Activated T-helper 17 cell treated with anti-CD3 and anti-CD28 coated beads, Interleukin-2, amount 50 U/mL, for 72 hours (primary cell): ENCODE measurements around the gene AP2A1. TPM values are rescaled to one million over a fixed set of nuclear protein-coding genes. Genes with fewer than 3 reads are reported as not detected.
A peak's percentile ranks its signal among the peaks of the same experiment; 100 is the strongest.
"Not testable (repeated sequence)": the region's sequence is repeated elsewhere in the genome, so short reads cannot be mapped to it uniquely, and the experiment has no call there.

Experiments used
- ATAC-seq: fragments of 150-1000 bp; cut with Tn5 transposase; replicated peaks from 2 replicates; pipeline ENCODE4 v1.10.0; 2021; ENCODE audit warnings: mild to moderate bottlenecking, moderate library complexity
- H3K27ac Mint-ChIP-seq: one replicate; pipeline ENCODE4 v1.8.0; 2022; ENCODE audit warnings: mixed read lengths
- H3K27me3 Mint-ChIP-seq: one replicate; pipeline ENCODE4 v1.8.0; 2022; ENCODE audit warnings: mixed read lengths
- H3K36me3 Mint-ChIP-seq: one replicate; pipeline ENCODE4 v1.8.0; 2022; ENCODE audit warnings: low read depth, mild to moderate bottlenecking, mixed read lengths
- H3K4me1 Mint-ChIP-seq: one replicate; pipeline ENCODE4 v1.8.0; 2022; ENCODE audit warnings: mixed read lengths
- H3K4me3 Mint-ChIP-seq: one replicate; pipeline ENCODE4 v1.8.0; 2022; ENCODE audit warnings: mild to moderate bottlenecking, mixed read lengths
- H3K9me3 Mint-ChIP-seq: one replicate; pipeline ENCODE4 v1.8.0; 2022; ENCODE audit warnings: mixed read lengths
- total RNA-seq, 2 donors: library from RNA; stranded (reverse); gene quantifications; one replicate each; pipeline ENCODE4 v1.2.3, GENCODE V29; 2022

The AP2A1 gene
- total RNA-seq: 10 to 100 TPM; 77.5 to 87.0 TPM

DNA sequence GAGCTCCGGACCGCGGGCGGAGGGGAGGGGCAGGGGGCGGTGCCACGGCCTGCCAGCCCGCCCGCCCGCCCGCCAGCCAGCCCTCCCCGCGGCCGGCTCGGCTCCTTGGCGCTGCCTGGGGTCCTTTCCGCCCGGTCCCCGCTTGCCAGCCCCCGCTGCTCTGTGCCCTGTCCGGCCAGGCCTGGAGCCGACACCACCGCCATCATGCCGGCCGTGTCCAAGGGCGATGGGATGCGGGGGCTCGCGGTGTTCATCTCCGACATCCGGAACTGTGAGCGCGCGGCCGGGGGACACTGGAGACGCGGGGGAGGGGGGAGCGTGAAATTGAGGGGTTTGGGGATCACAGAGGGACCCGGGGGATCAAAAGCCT, at the start of gene AP2A1:
AP2A1 (plus strand) TSS at position 72 of the 370 bp plus-strand sequence; CDS start at position 205, 133 bp downstream.
- Mint-ChIP-seq H3K36me3 (peaks cover 13% of the 10 kb centered on the region), H3K27ac (peak within 1 kb of the TSS; percentile 83), H3K4me1 (peaks cover 18% of the 10 kb centered on the region), H3K9me3 (no peaks in the 10 kb centered on the region), H3K4me3 (peak within 1 kb of the TSS; percentile 89), H3K27me3 (no peaks in the 10 kb centered on the region)
- peak; percentile 0 for ATAC-seq

DNA sequence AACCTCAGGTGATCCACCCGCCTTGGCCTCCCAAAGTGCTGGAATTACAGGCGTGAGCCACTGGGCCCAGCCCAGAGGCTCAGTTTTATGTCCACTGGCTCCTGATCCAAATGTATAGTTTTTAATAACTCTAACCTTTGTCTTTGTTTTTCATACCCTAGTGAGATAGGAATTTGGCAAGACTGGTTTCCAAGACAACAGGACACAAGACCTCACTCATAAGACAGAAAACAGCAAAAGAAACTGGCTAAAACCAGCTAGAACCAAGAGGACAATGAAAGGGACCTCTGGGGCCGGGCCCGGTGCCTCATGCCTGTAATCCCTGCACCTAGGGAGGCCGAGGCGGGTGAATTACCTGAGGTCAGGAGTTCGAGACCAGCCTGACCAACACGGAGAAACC, 48.3 kb upstream of the AP2A1 start:
- H3K27ac Mint-ChIP-seq: no peak overlapping the region
- no peaks in the 10 kb centered on the region for H3K9me3 Mint-ChIP-seq
- H3K4me3 Mint-ChIP-seq: no peak overlapping the region
- ATAC-seq: no peak
- no peaks in the 10 kb centered on the region for H3K27me3 Mint-ChIP-seq
- no peaks in the 10 kb centered on the region for H3K36me3 Mint-ChIP-seq
- no peaks in the 10 kb centered on the region for H3K4me1 Mint-ChIP-seq

DNA sequence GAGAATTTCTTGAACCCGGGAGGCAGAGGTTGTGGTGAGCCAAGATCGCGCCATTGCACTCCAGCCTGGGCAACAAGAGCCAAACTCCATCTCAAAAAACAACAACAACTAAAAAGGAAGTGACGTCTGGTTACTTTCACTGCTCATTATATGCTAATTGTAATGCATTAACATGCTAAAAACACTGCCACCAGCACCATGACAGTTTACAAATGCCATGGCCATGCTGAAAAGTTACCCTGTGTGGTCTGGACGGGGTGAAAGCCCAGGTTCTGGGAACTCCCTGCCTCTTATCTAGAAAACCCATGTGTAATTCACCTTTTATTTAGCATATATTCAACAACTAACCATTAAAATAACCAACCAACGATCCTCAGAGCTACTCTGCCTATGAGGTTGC, 47.8 kb upstream of the AP2A1 start:
- Mint-ChIP-seq H3K27me3 (no peaks in the 10 kb centered on the region), H3K4me3 (no peak overlapping the region), H3K27ac (no peak overlapping the region), H3K36me3 (no peaks in the 10 kb centered on the region), H3K9me3 (no peaks in the 10 kb centered on the region), H3K4me1 (no peaks in the 10 kb centered on the region)
- ATAC-seq: no peak

DNA sequence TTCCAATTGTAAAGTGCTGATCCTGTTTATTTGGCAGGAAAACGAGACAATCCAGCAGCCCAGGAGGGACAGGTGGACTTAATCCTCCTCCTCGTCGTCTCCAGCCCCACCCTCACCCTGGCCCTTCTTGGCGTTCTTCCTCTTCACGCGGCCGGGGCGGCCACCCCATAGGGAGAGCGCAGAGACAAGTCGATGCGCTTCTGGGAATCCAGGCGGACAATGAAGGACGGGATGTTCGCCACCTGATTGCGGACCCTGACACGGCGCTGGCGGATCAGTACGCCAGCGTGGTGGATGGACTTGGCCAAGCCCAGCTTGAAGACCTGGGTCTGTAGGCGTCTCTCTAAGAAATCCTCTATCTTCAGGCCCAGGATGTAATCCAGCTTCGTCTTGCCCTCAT, 47.4 kb upstream of the AP2A1 start:
- not testable (repeated sequence) for H3K36me3 Mint-ChIP-seq, H3K27ac Mint-ChIP-seq, H3K4me3 Mint-ChIP-seq, H3K4me1 Mint-ChIP-seq, H3K9me3 Mint-ChIP-seq, ATAC-seq, H3K27me3 Mint-ChIP-seq

DNA sequence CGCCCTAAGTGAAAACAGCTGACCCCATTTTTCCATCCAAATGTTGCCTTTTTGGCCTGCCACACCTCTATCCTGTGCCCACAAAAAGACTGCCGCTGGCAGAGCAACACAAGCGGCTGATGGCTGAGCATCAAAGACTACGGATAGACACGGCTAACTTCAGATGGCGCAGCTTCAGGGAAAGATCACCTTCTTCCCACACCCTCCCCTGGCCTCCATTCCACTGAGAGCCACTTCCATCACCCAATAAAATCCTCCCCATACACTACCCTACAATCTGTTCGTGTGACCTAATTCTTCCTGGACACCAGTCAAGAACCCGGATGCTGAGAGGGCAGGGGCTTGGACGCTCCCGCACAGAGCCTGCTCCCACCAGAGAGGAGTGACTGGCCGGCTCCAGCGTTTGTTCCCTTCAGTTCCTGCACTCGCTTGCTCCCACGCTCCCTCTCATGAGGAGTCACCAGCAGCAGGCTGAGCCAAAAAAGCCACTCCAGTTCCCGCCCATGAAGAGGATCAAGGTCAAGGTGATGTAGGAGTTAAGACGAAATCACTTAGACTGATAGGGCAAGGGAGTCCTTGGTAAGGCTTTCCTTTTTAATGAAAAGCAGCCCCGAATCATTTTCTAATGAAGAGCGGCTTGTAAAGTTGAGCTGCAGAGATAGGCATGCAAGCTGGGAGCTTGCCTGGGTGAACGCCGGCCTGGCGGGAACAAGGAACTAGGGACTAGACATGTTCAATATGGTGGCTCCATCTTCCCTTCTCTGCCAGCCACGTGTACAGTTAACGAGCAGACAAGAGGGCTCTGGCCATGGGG, 39.4 kb upstream of the AP2A1 start:
- Mint-ChIP-seq H3K4me3 (no peak overlapping the region), H3K36me3 (no peaks in the 10 kb centered on the region), H3K4me1 (no peaks in the 10 kb centered on the region), H3K9me3 (no peaks in the 10 kb centered on the region), H3K27me3 (peaks cover 3% of the 10 kb centered on the region), H3K27ac (no peak overlapping the region)
- ATAC-seq: no peak

DNA sequence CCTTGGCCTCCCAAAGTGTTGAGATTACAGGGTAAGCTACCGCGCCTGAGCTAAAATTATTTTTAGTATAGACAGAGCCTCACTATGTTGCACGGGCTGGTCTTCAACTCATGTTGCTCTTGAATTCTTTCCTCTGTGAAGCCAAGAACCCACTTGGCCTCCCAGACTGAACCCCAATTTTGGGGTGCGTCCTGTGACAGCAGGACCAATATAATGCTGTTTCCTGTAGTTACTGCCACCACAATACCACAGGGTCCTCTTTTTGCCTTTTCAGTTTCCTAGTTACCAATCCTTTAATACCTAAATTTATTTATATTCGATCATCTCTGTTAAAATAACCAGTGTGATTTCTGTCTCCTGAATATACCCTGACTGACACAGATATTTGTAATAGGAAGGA, 36.6 kb upstream of the AP2A1 start:
- no peak for ATAC-seq
- Mint-ChIP-seq H3K4me3 (no peak overlapping the region), H3K27me3 (peaks cover 3% of the 10 kb centered on the region), H3K27ac (no peak overlapping the region), H3K36me3 (no peaks in the 10 kb centered on the region), H3K9me3 (no peaks in the 10 kb centered on the region), H3K4me1 (no peaks in the 10 kb centered on the region)

DNA sequence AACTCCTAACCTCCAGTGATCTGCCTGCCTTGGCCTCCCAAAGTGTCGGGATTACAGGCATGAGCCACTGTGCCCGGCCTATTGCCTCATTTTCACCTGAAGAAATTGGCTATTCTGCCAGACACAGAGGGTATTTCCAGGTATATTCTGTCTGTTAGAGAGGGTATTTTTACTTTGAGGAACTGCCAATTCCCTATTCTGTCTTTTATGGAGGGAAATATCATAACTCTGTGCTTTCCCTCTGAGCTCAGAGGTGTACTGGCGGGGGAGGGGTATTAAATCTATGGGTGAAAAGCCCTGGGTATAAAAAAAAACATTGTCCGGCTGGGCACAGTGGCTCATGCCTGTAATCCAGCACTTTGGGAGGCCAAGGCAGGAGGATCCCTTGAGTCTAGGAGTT, 28.5 kb upstream of the AP2A1 start:
- no peaks in the 10 kb centered on the region for H3K4me1 Mint-ChIP-seq

DNA sequence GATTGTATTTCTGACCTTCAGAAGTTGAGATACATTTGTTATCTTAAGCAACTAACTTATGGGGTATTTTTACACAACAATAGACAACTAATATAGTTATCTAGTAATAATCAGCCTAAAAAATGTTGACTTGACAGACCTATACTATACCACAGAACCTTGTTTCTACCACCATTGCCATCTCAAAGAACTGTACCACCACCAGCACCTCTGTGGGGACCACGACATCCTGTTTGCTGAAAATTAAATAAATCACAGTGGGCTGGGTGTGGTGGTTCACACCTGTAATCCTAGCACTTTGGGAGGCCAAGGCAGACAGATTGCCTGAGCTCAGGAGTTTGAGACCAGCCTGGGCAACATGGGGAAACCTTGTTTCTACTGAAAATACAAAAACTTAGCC, 27.7 kb upstream of the AP2A1 start:
- Mint-ChIP-seq H3K4me1 (no peaks in the 10 kb centered on the region), H3K27me3 (no peaks in the 10 kb centered on the region), H3K4me3 (no peak overlapping the region), H3K9me3 (no peaks in the 10 kb centered on the region), H3K27ac (no peak overlapping the region), H3K36me3 (no peaks in the 10 kb centered on the region)
- ATAC-seq: no peak

More for the DNA sequence above, 28.5 kb upstream of the AP2A1 start:
- ATAC-seq: no peak
- no peaks in the 10 kb centered on the region for H3K9me3 Mint-ChIP-seq
- no peaks in the 10 kb centered on the region for H3K27me3 Mint-ChIP-seq
- no peak overlapping the region for H3K4me3 Mint-ChIP-seq
- no peak overlapping the region for H3K27ac Mint-ChIP-seq
- H3K36me3 Mint-ChIP-seq: no peaks in the 10 kb centered on the region

DNA sequence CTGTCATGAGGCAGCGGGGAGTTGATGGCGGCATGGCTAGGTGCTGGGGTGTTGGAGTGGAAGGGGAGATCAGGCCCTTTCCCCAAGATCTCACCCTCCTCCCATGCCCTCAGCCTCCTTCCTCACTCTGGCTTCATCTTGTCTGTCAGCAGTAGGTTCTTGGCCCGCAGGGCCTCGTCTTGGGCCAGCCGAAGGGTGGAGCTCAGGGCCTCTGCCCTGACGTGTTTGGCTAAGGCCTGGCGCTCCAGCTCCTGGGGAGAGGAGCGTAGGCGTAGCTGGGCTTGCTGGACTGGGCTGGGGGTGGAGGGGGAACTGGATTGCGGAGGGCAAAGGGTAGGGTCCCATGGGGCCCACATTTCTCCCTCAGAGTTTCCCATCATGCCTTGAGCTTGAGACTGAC, 26.9 kb upstream of the AP2A1 start:
- no peak overlapping the region for H3K4me3 Mint-ChIP-seq
- H3K27ac Mint-ChIP-seq: no peak overlapping the region
- H3K9me3 Mint-ChIP-seq: no peaks in the 10 kb centered on the region
- H3K4me1 Mint-ChIP-seq: no peaks in the 10 kb centered on the region
- H3K27me3 Mint-ChIP-seq: no peaks in the 10 kb centered on the region
- no peaks in the 10 kb centered on the region for H3K36me3 Mint-ChIP-seq
- no peak for ATAC-seq

DNA sequence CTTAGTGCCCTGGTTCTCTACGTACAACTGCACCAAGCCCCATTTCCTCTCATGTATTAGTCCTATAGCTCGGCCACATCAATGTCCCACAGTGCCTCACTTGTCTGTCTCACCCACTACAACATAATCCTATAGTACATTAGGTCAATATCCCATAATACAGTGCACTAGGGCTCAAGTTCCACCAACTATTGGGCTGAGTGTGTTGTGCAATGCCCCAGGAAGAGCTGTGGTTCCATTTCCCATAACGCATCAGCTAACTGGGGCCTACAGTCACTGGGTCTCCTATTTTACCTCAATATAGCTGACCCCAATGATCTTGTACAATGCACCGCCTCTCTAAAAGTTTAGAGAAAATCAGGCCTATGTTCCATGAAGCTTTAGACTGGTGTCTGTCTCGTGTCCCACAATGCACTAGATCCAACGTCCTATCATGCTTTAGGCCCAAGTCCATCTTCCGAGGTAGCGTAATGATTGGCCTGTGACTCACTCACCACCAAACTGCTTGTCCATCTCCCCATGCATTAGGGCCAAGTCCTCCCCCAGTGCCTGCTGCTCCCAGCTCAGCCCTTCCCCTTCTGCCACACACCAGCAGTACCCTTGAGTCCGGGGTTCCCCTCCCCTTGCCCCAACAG, 25.5 kb upstream of the AP2A1 start:
- H3K4me1 Mint-ChIP-seq: no peaks in the 10 kb centered on the region
- no peaks in the 10 kb centered on the region for H3K36me3 Mint-ChIP-seq
- ATAC-seq: no peak
- H3K27ac Mint-ChIP-seq: no peak overlapping the region
- H3K9me3 Mint-ChIP-seq: no peaks in the 10 kb centered on the region
- H3K4me3 Mint-ChIP-seq: no peak overlapping the region
- H3K27me3 Mint-ChIP-seq: no peaks in the 10 kb centered on the region

DNA sequence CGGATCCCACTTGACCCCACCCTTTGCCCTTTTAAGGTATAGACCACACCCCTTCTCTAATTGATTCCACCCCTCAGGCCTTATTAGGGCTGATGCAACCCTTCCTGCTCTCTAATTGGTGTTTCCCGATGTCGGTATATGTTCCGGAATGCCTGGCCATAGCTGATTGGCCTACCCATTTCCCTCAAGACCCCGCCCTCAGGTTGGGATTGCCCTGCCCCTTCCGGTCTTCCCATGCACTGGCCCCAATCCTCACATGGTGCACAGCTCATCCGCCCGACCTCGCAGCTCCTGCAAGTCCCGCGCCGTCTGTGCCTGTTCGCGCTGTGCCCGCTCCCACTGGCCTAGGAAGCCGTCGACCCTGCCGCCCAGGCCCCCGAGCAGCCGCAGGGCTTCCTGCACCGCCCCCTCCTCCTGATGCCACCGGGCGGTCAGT, 21.8 kb upstream of the AP2A1 start:
- no peak overlapping the region for H3K27ac Mint-ChIP-seq

DNA sequence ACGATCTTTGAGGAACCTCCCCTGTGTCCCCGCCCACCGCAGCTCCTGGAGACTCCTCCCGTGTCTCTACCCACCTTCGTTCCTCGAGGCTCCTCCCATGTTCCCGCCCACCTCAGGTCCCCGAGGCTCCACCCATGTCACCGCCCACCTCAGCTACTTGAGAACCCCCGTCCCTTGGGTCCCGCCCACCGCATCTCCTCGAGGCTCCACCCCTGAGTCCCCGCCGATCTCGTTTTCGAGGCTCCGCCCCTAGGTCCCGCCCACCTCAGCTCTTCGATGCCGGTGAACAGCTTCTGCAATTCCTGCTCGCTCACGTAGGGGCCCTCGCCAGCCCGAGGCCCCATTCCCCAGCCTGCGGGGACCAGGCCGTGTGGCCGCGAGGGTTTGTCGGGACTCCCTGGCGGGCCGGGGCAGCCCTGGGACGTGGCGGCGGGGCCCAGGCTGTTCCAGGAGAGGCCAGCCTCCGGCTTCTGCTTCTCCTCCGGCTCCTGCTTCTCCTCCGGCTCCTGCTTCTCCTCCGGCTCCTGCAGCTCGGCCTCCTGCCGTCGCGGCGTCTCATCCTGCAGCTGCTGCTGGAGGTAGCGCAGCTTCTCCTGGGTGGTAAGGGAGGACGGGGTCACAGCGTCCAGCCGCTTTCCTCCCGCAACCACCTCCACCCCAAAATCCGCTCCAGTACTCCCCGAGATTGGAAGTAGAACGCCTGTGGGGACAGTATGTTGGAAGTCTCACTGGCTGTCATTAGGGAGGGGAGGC, 20.4 kb upstream of the AP2A1 start:
- Mint-ChIP-seq H3K4me3 (no peak overlapping the region), H3K27ac (no peak overlapping the region), H3K36me3 (no peaks in the 10 kb centered on the region), H3K27me3 (no peaks in the 10 kb centered on the region), H3K9me3 (no peaks in the 10 kb centered on the region), H3K4me1 (no peaks in the 10 kb centered on the region)
- peak; percentile 61 for ATAC-seq

More for the DNA sequence above, 21.8 kb upstream of the AP2A1 start:
- ATAC-seq: no peak
- Mint-ChIP-seq H3K4me3 (no peak overlapping the region), H3K4me1 (no peaks in the 10 kb centered on the region), H3K36me3 (no peaks in the 10 kb centered on the region), H3K27me3 (no peaks in the 10 kb centered on the region), H3K9me3 (no peaks in the 10 kb centered on the region)

DNA sequence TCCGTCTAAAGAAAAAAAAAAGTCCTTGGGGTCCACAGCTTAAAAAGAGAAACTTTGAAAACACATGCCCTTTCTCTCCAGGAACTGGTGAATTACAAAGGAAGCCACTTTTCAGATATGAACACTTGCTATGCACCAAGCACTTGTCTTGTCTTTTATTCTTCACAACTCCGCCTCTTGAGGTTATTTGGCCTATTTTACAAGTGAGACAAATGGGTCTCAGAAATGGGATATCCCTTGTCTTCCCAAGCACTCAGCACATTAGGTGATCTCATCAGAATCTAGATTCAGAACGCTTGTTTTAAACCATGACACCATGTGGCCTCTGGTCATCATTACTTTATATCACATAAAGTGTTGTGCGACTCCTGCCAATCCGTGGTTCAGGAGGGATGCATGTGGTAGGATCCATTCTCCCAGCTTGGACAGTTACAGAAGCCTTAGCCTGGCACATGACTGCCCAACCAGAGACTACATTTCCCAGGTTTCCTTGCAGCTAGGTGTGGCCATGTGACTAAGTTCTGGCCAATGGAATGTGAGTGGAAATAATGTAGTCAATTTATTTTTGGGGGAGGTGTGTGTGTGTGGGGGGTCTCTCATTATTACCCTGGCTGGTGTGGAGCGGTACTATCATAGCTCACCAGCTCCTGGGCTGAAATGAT, 17.6 kb upstream of the AP2A1 start:
- H3K9me3 Mint-ChIP-seq: no peaks in the 10 kb centered on the region
- H3K27me3 Mint-ChIP-seq: no peaks in the 10 kb centered on the region
- H3K27ac Mint-ChIP-seq: no peak overlapping the region
- no peaks in the 10 kb centered on the region for H3K4me1 Mint-ChIP-seq
- H3K36me3 Mint-ChIP-seq: no peaks in the 10 kb centered on the region
- H3K4me3 Mint-ChIP-seq: no peak overlapping the region
- no peak for ATAC-seq

DNA sequence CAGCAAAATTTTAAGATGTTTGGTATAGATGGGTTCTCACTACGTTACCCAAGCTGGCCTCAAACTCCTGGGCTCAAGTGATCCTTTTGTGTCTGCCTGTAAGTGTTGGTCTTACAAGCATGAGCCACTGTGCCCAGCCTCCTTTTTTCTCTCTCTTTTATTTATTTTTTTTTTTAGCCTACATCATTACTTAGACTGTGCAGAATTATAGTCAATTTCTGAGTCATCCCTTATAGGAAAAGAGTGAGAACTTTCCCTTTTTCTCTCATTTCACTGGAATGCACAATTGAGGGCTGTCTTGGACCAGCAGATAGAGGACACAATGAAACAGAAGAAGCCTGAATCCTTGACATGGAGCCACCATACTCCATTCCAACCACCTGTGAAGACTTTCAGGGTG, 17.0 kb upstream of the AP2A1 start:
- Mint-ChIP-seq H3K4me3 (no peak overlapping the region), H3K4me1 (no peaks in the 10 kb centered on the region), H3K9me3 (no peaks in the 10 kb centered on the region), H3K36me3 (no peaks in the 10 kb centered on the region), H3K27me3 (no peaks in the 10 kb centered on the region), H3K27ac (no peak overlapping the region)
- no peak for ATAC-seq
